ENCODE data around the gene FADS3. TPM values are rescaled to one million over a fixed set of nuclear protein-coding genes. Genes with fewer than 3 reads are reported as not detected.
A peak's percentile ranks its signal among the peaks of the same experiment; 100 is the strongest.

FADS3 gene
- total and polyA plus RNA-seq, 2 of the 13 experiments (the other 11 are each of a cell fraction or from before 2014, with no cell fraction given), result 13.4 to 23.2 TPM

DNA sequence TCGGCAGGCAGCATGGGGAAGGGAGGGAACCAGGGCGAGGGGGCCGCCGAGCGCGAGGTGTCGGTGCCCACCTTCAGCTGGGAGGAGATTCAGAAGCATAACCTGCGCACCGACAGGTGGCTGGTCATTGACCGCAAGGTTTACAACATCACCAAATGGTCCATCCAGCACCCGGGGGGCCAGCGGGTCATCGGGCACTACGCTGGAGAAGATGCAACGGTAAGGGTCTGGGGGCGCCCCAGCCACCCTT is 63.0 kb downstream of the FADS3 start (continued):
- no peak for TF ChIP-seq FOXK2 (IDR thresholded peaks at IDR 0.05)
- 0 out of 2 replicates have a peak, but pooled peaks have one; percentile 6 for TF ChIP-seq AHR (CRISPR knock-in tag; IDR thresholded peaks at IDR 0.05)
- TF ChIP-seq ZNF256 (CRISPR knock-in tag; conservative IDR thresholded peaks at IDR 0.05), result no peak
- no peak for TF ChIP-seq MIER2 (CRISPR knock-in tag; IDR thresholded peaks at IDR 0.05)
- no peak for TF ChIP-seq GPN1 (CRISPR knock-in tag; IDR thresholded peaks at IDR 0.05; ENCODE audit: borderline replicate concordance)
- 0 out of 2 replicates have a peak, but pooled peaks have one; percentile 11 for TF ChIP-seq ZBTB7B (CRISPR knock-in tag; IDR thresholded peaks at IDR 0.05)
- no peak for TF ChIP-seq POLR2AphosphoS5 (IDR thresholded peaks at IDR 0.05; ENCODE audit: low read depth, low read length)
- TF ChIP-seq ZBTB20 (CRISPR knock-in tag; IDR thresholded peaks at IDR 0.05; ENCODE audit: borderline replicate concordance, low read depth), result no peak
- TF ChIP-seq XBP1 (CRISPR knock-in tag; IDR thresholded peaks at IDR 0.05), result no peak
- no peak for TF ChIP-seq ZBTB40 (IDR thresholded peaks at IDR 0.05)
- TF ChIP-seq ZBTB40 (CRISPR knock-in tag; IDR thresholded peaks at IDR 0.05), result peak; percentile 71; the same call in 1 of the 2 replicates
- TF ChIP-seq JARID2 (CRISPR knock-in tag; IDR thresholded peaks at IDR 0.05; ENCODE audit: insufficient replicate concordance), result no peak
- TF ChIP-seq SNRNP70 (IDR thresholded peaks at IDR 0.05; ENCODE audit: low read depth, low read length), result no peak
- TF ChIP-seq TAF15 (IDR thresholded peaks at IDR 0.05; ENCODE audit: low read depth, low read length, poor library complexity, severe bottlenecking), result no peak
- no peak for TF ChIP-seq GABPB1 (CRISPR knock-in tag; IDR thresholded peaks at IDR 0.05)
- no peak for TF ChIP-seq CEBPG (CRISPR knock-in tag; IDR thresholded peaks at IDR 0.05)
- no peak for TF ChIP-seq ZNF337 (CRISPR knock-in tag; IDR thresholded peaks at IDR 0.05; ENCODE audit: borderline replicate concordance, low read depth)
- TF ChIP-seq, protein P1, sequence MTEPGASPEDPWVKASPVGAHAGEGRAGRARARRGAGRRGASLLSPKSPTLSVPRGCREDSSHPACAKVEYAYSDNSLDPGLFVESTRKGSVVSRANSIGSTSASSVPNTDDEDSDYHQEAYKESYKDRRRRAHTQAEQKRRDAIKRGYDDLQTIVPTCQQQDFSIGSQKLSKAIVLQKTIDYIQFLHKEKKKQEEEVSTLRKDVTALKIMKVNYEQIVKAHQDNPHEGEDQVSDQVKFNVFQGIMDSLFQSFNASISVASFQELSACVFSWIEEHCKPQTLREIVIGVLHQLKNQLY (CRISPR knock-in tag; IDR thresholded peaks at IDR 0.05), result no peak
- TF ChIP-seq TFDP1 (CRISPR knock-in tag; IDR thresholded peaks at IDR 0.05; ENCODE audit: borderline replicate concordance), result 0 out of 2 replicates have a peak, but pooled peaks have one; percentile 6
- no peak for TF ChIP-seq CC2D1A (CRISPR knock-in tag; IDR thresholded peaks at IDR 0.05)
- TF ChIP-seq ZNF841 (CRISPR knock-in tag; IDR thresholded peaks at IDR 0.05; ENCODE audit: borderline replicate concordance), result no peak
- TF ChIP-seq KDM1A (CRISPR knock-in tag; IDR thresholded peaks at IDR 0.05), result no peak
